Neural cell (in vitro differentiated cells): ENCODE data around the gene UVRAG.

ENCODE experiments used
- CTCF ChIP-seq: fragments of 450-650 bp; IDR thresholded peaks from 2 replicates; pipeline ENCODE4 v1.5.1; 2014; ENCODE audit warnings: antibody characterized with exemption, mild to moderate bottlenecking, moderate library complexity; ENCODE audit not compliant: poor library complexity, severe bottlenecking
- EP300 ChIP-seq: fragments of 450-650 bp; conservative IDR thresholded peaks from 2 replicates; pipeline ENCODE4 v1.6.1; 2014; ENCODE audit warnings: antibody characterized with exemption, mild to moderate bottlenecking, moderate library complexity; ENCODE audit not compliant: poor library complexity, severe bottlenecking
- EZH2 ChIP-seq: fragments of 200-600, 300-800 bp; shearing (Covaris generic), sonication (generic); IDR thresholded peaks from 2 replicates; pipeline ENCODE4 v1.6.1; 2014; ENCODE audit warnings: antibody characterized with exemption, low read length, borderline replicate concordance, mild to moderate bottlenecking; ENCODE audit not compliant: insufficient read depth, poor library complexity, severe bottlenecking
- MXI1 ChIP-seq: fragments of 450-650 bp; conservative IDR thresholded peaks from 2 replicates; pipeline ENCODE4 v1.6.1; 2014; ENCODE audit warnings: antibody characterized with exemption, mild to moderate bottlenecking; ENCODE audit not compliant: poor library complexity, severe bottlenecking
- POLR2AphosphoS5 ChIP-seq: IDR thresholded peaks from 2 replicates; pipeline ENCODE4 v1.6.1; 2012
- RAD21 ChIP-seq: fragments of 450-650 bp; conservative IDR thresholded peaks from 2 replicates; pipeline ENCODE4 v1.6.1; 2014; ENCODE audit warnings: antibody characterized with exemption, mild to moderate bottlenecking, moderate library complexity
- TAF1 ChIP-seq: IDR thresholded peaks from 2 replicates; pipeline ENCODE4 v1.6.1; 2012; ENCODE audit warnings: low read depth
- TF ChIP-seq, protein P1 (sequence below): IDR thresholded peaks from 2 replicates; pipeline ENCODE4 v1.6.1; 2012; ENCODE audit warnings: borderline replicate concordance

- TF ChIP-seq TAF1 (no peak), CTCF (no peak), EP300 (no peak), EZH2 (no peak), POLR2AphosphoS5 (no peak), MXI1 (no peak), RAD21 (no peak)
- TF ChIP-seq, protein P1, sequence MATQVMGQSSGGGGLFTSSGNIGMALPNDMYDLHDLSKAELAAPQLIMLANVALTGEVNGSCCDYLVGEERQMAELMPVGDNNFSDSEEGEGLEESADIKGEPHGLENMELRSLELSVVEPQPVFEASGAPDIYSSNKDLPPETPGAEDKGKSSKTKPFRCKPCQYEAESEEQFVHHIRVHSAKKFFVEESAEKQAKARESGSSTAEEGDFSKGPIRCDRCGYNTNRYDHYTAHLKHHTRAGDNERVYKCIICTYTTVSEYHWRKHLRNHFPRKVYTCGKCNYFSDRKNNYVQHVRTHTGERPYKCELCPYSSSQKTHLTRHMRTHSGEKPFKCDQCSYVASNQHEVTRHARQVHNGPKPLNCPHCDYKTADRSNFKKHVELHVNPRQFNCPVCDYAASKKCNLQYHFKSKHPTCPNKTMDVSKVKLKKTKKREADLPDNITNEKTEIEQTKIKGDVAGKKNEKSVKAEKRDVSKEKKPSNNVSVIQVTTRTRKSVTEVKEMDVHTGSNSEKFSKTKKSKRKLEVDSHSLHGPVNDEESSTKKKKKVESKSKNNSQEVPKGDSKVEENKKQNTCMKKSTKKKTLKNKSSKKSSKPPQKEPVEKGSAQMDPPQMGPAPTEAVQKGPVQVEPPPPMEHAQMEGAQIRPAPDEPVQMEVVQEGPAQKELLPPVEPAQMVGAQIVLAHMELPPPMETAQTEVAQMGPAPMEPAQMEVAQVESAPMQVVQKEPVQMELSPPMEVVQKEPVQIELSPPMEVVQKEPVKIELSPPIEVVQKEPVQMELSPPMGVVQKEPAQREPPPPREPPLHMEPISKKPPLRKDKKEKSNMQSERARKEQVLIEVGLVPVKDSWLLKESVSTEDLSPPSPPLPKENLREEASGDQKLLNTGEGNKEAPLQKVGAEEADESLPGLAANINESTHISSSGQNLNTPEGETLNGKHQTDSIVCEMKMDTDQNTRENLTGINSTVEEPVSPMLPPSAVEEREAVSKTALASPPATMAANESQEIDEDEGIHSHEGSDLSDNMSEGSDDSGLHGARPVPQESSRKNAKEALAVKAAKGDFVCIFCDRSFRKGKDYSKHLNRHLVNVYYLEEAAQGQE: no peak
These were observed 256.1 kb downstream of the UVRAG start for GRCh38 chr11:76071090-76071489.
